Smooth muscle cell (in vitro differentiated cells): Measurements from ENCODE around the gene MEGF6. TPM values are rescaled to one million over a fixed set of nuclear protein-coding genes. Genes with fewer than 3 reads are reported as not detected.

Experiments used
- DNase-seq: peaks from one replicate; lab custom pipeline; 2025; ENCODE audit not compliant: unreplicated experiment; lab: John Stamatoyannopoulos, UW
- H2AFZ ChIP-seq: fragments of 200-600 bp; sonication (generic); 2 replicates; pipeline ENCODE4 v1.6.0; 2016; ENCODE audit warnings: antibody characterized with exemption, low read depth, mild to moderate bottlenecking
- H3F3A ChIP-seq: fragments of 200-600 bp; sonication (generic); 2 replicates; pipeline ENCODE4 v1.6.0; 2017; ENCODE audit warnings: antibody characterized with exemption, low read depth
- H3K27ac ChIP-seq: fragments of 200-600 bp; sonication (generic); 2 replicates; pipeline ENCODE4 v1.5.1; 2016; ENCODE audit warnings: low read depth, mild to moderate bottlenecking
- H3K27me3 ChIP-seq: fragments of 200-600 bp; sonication (generic); 2 replicates; pipeline ENCODE4 v1.6.1; 2016; ENCODE audit warnings: low read depth, mild to moderate bottlenecking
- H3K36me3 ChIP-seq: fragments of 200-600 bp; sonication (generic); 2 replicates; pipeline ENCODE4 v1.5.1; 2016; ENCODE audit warnings: low read depth
- H3K4me1 ChIP-seq: fragments of 200-600 bp; sonication (generic); 2 replicates; pipeline ENCODE4 v1.5.1; 2016; ENCODE audit warnings: low read depth
- H3K4me2 ChIP-seq: fragments of 200-600 bp; sonication (generic); 2 replicates; pipeline ENCODE4 v1.6.0; 2016; ENCODE audit warnings: mild to moderate bottlenecking
- H3K4me3 ChIP-seq: fragments of 200-600 bp; sonication (generic); 2 replicates; pipeline ENCODE4 v1.5.1; 2016; ENCODE audit warnings: mild to moderate bottlenecking
- H3K79me2 ChIP-seq: fragments of 200-600 bp; sonication (generic); 2 replicates; pipeline ENCODE4 v1.6.0; 2016; ENCODE audit warnings: low read depth, mild to moderate bottlenecking
- H3K9ac ChIP-seq: fragments of 200-600 bp; sonication (generic); 2 replicates; pipeline ENCODE4 v1.6.0; 2016; ENCODE audit warnings: low read depth
- H3K9me3 ChIP-seq: fragments of 200-600 bp; sonication (generic); replicated peaks from 2 replicates; pipeline ENCODE4 v1.5.1; 2016; ENCODE audit warnings: low read depth
- H4K20me1 ChIP-seq: fragments of 200-600 bp; sonication (generic); 2 replicates; pipeline ENCODE4 v1.6.0; 2016; ENCODE audit warnings: low read depth
- CTCF ChIP-seq: fragments of 200-600 bp; sonication (generic); IDR thresholded peaks from 2 replicates; pipeline ENCODE4 v1.5.1; 2017; ENCODE audit warnings: borderline replicate concordance, mild to moderate bottlenecking, antibody characterized with exemption; ENCODE audit not compliant: insufficient read depth, poor library complexity, severe bottlenecking
- WGBS: methylation state at CpG from one replicate; pipeline ENCODE4 v1.1.7; 2016; ENCODE audit warnings: low lambda C conversion rate; 5-methylcytosine and 5-hydroxymethylcytosine counted together
- polyA plus RNA-seq: library from polyadenylated mRNA; unstranded; fragments of >200 nt; fragmentation: Nextera tagmentation; extraction: Ambion mirVana; gene quantifications from 2 replicates; pipeline ENCODE4 v1.2.1, GENCODE V29; 2016
- total RNA-seq: library from RNA; depleted of rRNA; stranded (reverse); fragments of >200 nt; gene quantifications from 2 replicates; pipeline ENCODE4 v1.2.3, GENCODE V29; 2014

The MEGF6 gene
- total and polyA plus RNA-seq, 2 experiments from 2014 or later = 6.5 to 12.8 TPM

GRCh38 chr1:3650248-3651025 lies 39.1 kb upstream of the MEGF6 start:
- H3K27me3 ChIP-seq = peaks cover 54% of the 10 kb centered on the region
- H3K4me2 ChIP-seq = peak overlapping the region; percentile 94
- no peaks in the 10 kb centered on the region for H3K9me3 ChIP-seq
- no peak overlapping the region for H3K9ac ChIP-seq
- DNase-seq = no peak
- no peaks in the 10 kb centered on the region for H3K79me2 ChIP-seq
- H3K27ac ChIP-seq = no peak overlapping the region
- WGBS = 12% methylated on average over 48 of the region's 50 CpGs
- H3K4me3 ChIP-seq = peak overlapping the region; percentile 93
- no peak overlapping the region for H2AFZ ChIP-seq
- peaks cover 6% of the 10 kb centered on the region for H3K4me1 ChIP-seq
- H3F3A ChIP-seq = no peaks in the 10 kb centered on the region
- no peak for TF ChIP-seq CTCF
- no peaks in the 10 kb centered on the region for H4K20me1 ChIP-seq
- H3K36me3 ChIP-seq = no peaks in the 10 kb centered on the region

GRCh38 chr1:3649342-3650247 lies 38.3 kb upstream of the MEGF6 start, which contains the start of gene WRAP73:
Gene WRAP73, minus strand, starts transcription at chr1:3650103. Its CDS starts 104 bp downstream, at chr1:3649999.
- DNase-seq = peak; percentile 36
- H3K27me3 ChIP-seq = peaks cover 46% of the 10 kb centered on the region
- no peak within 1 kb of the TSS for H3K27ac ChIP-seq
- H3F3A ChIP-seq = no peaks in the 10 kb centered on the region
- no peaks in the 10 kb centered on the region for H4K20me1 ChIP-seq
- no peaks in the 10 kb centered on the region for H3K9me3 ChIP-seq
- no peaks in the 10 kb centered on the region for H3K36me3 ChIP-seq
- H2AFZ ChIP-seq = peak within 1 kb of the TSS; percentile 98
- WGBS = 6% methylated on average over 57 of the region's 60 CpGs
- TF ChIP-seq CTCF = no peak
- no peaks in the 10 kb centered on the region for H3K79me2 ChIP-seq
- H3K4me1 ChIP-seq = peaks cover 6% of the 10 kb centered on the region
- H3K4me2 ChIP-seq = peak within 1 kb of the TSS; percentile 94
- peak within 1 kb of the TSS; percentile 93 for H3K4me3 ChIP-seq
- H3K9ac ChIP-seq = peak within 1 kb of the TSS; percentile 17

GRCh38 chr1:3646596-3646995 lies 35.3 kb upstream of the MEGF6 start:
- H3K79me2 ChIP-seq = no peaks in the 10 kb centered on the region
- H3K4me1 ChIP-seq = peaks cover 6% of the 10 kb centered on the region
- H3K4me3 ChIP-seq = no peak overlapping the region
- no peaks in the 10 kb centered on the region for H3K9me3 ChIP-seq
- H2AFZ ChIP-seq = no peak overlapping the region
- H3F3A ChIP-seq = no peaks in the 10 kb centered on the region
- H3K27ac ChIP-seq = no peak overlapping the region
- no peaks in the 10 kb centered on the region for H3K36me3 ChIP-seq
- H3K27me3 ChIP-seq = peaks cover 16% of the 10 kb centered on the region
- WGBS = 98% methylated on average over 20 of the region's 20 CpGs
- no peak for DNase-seq
- no peak overlapping the region for H3K9ac ChIP-seq
- H3K4me2 ChIP-seq = no peak overlapping the region
- no peaks in the 10 kb centered on the region for H4K20me1 ChIP-seq
- TF ChIP-seq CTCF = no peak
